Eye (tissue), 1 donor: Measurements from ENCODE around the gene DIS3L2.
A peak's percentile ranks its signal among the peaks of the same experiment; 100 is the strongest.
"Not testable (repeated sequence)": the region's sequence is repeated elsewhere in the genome, so short reads cannot be mapped to it uniquely, and the experiment has no call there.

Experiments
- DNase-seq: peaks from one replicate; pipeline ENCODE4 v3.0.0-alpha.2; 2015

Gene DIS3L2

GRCh38 chr2:232353660-232354059 is 392.1 kb downstream of the DIS3L2 start:
- DNase-seq = no peak

GRCh38 chr2:232354069-232354468 is 392.6 kb downstream of the DIS3L2 start:
- no peak for DNase-seq

- no peak for DNase-seq
Measured at GRCh38 chr2:232361646-232362045, 400.1 kb downstream of the DIS3L2 start.

GRCh38 chr2:232362174-232362900 is 400.8 kb downstream of the DIS3L2 start:
- no peak for DNase-seq

GRCh38 chr2:232363064-232363783 is 401.7 kb downstream of the DIS3L2 start:
- not testable (repeated sequence) for DNase-seq

GRCh38 chr2:232363784-232364615 is 402.5 kb downstream of the DIS3L2 start:
- no peak for DNase-seq

- not testable (repeated sequence) for DNase-seq
Measured at GRCh38 chr2:232364806-232365594, 403.5 kb downstream of the DIS3L2 start.

GRCh38 chr2:232365621-232366321 is 404.3 kb downstream of the DIS3L2 start:
- DNase-seq = peak; percentile 46

- DNase-seq = not testable (repeated sequence)
Measured at GRCh38 chr2:232366461-232366860, 404.9 kb downstream of the DIS3L2 start.

GRCh38 chr2:232367016-232367415 is 405.5 kb downstream of the DIS3L2 start:
- DNase-seq = no peak

GRCh38 chr2:232367591-232368233 is 406.2 kb downstream of the DIS3L2 start:
- no peak for DNase-seq

- DNase-seq = no peak
Measured at GRCh38 chr2:232368311-232368731, 406.8 kb downstream of the DIS3L2 start.

- DNase-seq = no peak
Measured at GRCh38 chr2:232369126-232369951, 407.8 kb downstream of the DIS3L2 start.

- DNase-seq = not testable (repeated sequence)
Measured at GRCh38 chr2:232370007-232370406, 408.5 kb downstream of the DIS3L2 start.

- DNase-seq = no peak
Measured at GRCh38 chr2:232372231-232373208, 411.0 kb downstream of the DIS3L2 start.

- no peak for DNase-seq
Measured at GRCh38 chr2:232374356-232374755, 412.8 kb downstream of the DIS3L2 start.

- DNase-seq = no peak
Measured at GRCh38 chr2:232375164-232375563, 413.7 kb downstream of the DIS3L2 start.

GRCh38 chr2:232376260-232376659 is 414.7 kb downstream of the DIS3L2 start:
- DNase-seq = no peak

- no peak for DNase-seq
Measured at GRCh38 chr2:232376713-232377112, 415.2 kb downstream of the DIS3L2 start.
